GM19193 (cell line): ENCODE measurements around the gene ZNF276.

Experiments
- POLR2A ChIP-seq: IDR thresholded peaks from 4 replicates; pipeline ENCODE4 v1.6.1; 2011; ENCODE audit not compliant: insufficient read depth, insufficient read length; ENCODE audit errors: extremely low read depth

Gene ZNF276

DNA sequence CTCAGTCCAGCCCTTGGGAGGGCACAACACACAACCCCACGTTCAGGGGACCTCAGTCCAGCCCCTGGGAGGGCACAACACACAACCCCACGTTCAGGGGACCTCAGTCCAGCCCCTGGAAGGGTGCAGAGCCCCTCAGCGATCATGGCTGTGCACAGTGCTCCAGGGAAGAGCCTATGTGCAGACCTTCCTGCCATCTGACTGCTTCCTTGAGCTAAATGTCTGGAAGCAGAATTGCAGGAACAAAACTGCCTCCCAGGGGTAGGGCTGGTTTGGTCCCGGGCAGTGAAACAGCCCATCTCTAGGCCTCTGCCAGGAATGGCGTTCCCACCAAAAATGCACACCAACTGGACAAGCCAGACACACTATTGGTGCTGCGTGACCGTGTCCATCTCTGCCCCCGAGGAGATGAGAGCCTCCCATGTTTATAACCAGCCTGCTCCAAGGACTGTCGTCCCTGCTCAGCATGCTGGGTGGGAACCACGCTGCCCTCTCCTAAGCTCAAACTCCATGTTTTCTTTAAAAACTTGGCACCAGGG is 44.0 kb downstream of the ZNF276 start:
- no peak for TF ChIP-seq POLR2A

DNA sequence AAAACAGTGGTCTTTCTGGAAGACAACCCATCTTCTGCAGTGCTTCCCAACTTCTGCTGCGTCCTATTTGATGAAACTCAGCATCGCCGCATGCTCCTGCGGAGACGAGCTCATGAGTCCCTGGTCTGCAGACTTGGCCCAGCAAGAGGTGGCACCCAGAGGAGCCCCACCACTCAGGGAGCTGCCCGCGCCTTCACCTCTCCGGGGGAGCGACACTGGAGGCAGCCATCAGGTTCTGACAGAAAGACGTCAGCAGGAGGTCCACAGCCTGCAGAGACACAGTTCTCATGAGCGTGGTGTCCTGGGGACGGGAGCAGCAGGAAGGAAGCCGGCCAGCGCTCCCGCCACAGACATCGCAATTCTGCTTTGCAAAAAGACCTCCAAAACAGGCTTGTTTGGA is 49.0 kb downstream of the ZNF276 start:
- TF ChIP-seq POLR2A: no peak

DNA sequence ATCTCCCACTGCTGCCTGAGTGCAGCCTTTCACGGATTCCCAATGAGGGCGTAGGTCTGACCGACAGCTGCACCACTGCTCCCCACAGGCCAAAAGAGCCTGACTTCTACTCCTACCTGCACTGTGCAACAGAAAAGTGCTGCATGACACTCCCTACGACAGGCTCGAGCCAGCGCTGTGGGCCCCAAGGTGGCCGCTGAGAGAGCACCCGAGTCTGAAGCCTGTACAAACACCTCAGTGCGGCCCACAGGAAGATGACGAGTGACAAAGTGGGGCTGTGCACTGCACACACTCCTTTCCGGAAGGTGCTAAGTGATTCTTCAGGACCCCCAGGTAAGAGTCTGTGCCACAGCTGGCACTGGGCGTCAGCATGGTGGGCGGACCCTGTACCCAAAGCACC is 53.9 kb downstream of the ZNF276 start:
- TF ChIP-seq POLR2A: no peak

DNA sequence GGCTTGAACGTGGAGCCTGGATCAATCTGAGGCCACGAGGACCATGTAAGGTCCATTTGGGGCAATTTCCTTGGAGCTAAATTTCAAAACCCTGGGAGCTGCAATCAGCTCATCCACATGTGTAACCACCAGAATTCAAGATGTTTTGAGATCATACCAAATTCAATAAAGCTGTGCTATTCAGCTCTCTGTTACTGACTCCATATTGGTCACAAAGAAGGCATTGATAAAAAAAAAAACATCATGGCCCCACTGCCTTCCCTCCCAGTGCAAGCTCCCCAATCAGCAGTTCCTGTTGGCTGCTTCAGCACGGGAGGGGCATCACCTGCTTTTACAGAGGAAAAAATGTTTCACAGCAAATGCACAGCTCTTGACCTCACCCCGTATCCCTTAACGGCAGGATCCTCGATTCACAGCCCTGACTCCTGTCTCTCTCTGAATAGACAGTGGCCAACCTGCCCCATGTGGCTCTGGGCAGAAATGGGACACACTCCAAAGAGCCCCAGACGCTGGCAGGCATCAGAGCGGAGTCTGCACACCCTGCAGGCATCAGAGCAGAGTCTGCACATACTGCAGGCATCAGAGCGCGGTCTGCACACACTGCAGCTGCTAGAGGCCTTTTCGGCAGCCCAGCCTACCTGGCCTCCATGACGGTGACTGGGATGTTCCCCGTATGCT is 58.0 kb downstream of the ZNF276 start:
- TF ChIP-seq POLR2A: no peak

DNA sequence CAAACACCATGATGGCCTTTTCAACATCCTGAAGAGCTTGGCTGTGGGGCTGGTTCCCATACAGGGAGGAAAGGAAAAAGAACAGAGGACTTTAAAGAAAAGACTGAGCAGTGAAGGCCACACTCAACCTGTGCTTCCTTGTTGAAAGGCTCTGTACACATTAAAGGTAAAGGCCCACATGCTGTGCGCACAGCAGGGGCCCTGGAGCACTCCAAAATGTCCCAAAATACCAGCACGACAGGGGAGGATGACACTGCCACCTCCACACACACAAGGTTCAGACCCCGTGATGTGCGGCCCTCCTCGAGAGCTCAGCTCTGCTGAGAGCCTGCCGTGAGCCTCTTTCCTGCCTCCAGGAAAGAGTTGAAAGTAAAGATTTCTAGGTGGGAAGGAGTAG is 58.6 kb downstream of the ZNF276 start:
- no peak for TF ChIP-seq POLR2A

DNA sequence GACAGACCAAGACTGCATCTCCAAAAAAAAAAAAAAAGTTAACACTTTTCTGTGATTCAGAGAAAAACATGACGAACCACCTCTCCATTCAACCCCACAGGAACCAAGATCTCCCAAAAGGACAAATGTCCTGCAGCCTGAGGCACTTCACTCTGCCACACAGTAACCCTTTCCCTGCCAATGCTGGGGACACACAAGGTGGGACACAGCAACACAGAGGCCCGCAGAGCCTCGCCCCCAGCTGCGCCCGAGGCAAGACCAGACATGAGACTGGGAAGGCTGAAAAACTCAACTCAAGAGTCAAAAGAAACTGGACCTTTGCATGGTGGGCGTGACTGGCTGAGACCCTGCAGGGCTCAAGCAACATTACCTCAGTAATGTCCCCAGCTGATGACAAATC is 61.2 kb downstream of the ZNF276 start:
- TF ChIP-seq POLR2A: no peak

DNA sequence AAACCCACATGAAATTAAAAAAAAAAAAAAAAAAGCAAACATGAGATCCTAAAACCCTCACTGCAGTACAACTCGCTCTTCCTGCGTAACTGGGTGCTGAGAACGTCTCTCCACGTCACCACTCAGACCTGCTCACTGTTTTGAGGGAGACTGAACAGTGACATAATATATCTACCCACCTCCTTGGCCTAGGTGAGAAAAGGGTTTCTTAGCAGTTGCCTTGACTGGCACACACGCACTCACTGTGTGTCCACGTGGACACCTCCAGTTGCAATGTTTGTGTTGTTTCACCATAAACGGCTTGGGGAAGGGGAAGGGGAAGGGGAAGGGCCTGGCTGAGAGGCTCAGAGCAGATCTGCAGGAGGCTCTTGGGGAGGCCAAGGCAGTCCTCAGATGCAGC is 63.1 kb downstream of the ZNF276 start:
- TF ChIP-seq POLR2A: no peak

DNA sequence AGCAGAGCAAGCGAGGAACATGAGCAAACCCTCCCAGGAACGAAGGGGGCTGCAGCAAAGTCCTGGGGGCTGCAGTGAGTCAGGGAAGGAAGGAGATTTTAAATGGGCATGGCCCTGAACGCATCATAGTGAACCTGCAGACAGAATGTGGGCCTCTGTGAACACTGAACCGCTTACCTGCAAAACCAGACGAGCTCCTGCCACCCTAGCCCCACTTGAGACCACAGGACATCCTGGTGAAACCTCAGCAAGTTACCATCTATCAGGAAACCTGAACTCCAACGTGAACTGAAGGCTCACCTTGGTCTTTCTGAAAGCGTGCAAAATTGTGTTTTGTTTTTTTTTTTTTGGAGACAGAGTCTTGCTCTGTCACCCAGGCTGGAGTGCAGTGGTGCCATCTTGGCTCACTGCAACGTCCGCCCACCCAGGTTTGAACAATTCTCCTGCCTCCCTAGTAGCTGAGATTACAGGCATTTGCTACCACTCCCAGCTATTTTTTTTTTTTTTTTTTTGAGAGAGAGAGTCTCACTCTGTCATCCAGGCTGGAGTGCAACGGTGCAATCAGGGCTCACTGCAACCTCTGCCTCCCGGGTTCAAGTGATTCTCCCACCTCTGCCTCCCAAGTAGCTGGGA is 64.3 kb downstream of the ZNF276 start:
- no peak for TF ChIP-seq POLR2A

DNA sequence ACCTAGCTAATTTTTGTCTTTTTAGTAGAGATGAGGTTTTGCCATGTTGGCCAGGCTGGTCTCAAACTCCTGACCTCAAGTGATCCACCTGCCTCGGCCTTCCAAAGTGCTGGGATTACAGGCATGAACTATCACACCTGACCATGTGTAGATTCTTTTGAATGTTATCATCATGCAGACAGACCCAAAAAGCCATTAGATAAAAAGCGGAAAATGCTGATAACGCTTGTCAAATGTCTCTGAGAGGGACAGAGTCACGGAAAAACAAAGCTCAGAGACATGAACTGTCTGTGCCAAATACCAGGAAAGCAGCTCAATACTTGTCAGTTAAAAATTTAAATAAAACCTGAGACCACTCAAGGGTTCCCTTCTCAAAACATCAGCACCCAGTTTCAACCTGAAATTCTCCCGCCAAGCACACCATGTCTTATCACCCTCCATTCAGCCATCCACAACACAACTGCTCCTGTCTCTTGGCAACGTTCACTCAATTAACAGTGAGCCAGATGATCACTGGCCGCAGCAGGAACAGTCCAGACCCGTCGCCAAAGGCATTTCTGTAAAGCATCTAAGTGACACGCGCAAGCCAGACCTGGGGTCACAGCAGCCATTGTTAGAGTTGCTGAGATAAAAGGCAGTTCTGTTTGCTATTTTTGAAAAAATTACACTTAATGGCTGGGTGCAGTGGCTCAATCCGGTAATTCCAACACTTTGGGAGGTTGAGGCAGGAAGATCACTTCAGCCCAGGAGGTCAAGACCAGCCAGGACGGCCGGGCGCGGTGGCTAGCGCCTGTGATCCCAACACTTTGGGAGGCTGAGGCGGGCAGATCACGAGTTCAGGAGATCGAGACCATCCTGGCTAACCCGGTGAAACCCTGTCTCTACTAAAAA is 65.4 kb downstream of the ZNF276 start:
- TF ChIP-seq POLR2A: no peak

DNA sequence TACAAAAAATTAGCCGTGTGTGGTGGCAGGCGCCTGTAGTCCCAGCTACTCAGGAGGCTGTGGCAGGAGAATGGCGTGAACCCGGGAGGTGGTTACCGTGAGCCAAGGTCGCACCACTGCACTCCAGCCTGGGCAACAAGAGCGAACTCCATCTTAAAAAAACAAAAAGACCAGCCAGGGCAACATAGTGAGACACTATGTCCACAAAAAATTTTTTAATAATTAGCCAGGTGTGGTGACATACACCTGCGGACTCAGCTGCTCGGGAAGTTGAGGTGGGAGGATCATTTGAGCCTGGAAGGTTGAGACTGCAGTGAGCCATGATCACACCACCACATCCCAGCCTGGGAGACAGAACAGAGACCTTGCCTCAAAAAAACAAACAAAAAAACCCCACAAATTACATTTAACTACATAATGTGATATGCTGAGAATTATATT is 66.0 kb downstream of the ZNF276 start:
- TF ChIP-seq POLR2A: no peak
